Kidney epithelial cell (primary cell): ENCODE data around the gene WDR45. TPM values are rescaled to one million over a fixed set of nuclear protein-coding genes. Genes with fewer than 3 reads are reported as not detected.
A peak's percentile ranks its signal among the peaks of the same experiment; 100 is the strongest.

ENCODE experiments used
- DNase-seq: peaks from one replicate; pipeline ENCODE4 v3.0.0-alpha.2; 2010; ENCODE audit warnings: low read depth
- H3K27me3 ChIP-seq: 2 replicates; pipeline ENCODE4 v1.6.0; 2011; ENCODE audit warnings: low read length; ENCODE audit not compliant: control insufficient read depth, insufficient read depth
- H3K36me3 ChIP-seq: 2 replicates; pipeline ENCODE4 v1.5.1; 2011; ENCODE audit warnings: low read length; ENCODE audit not compliant: control insufficient read depth, insufficient read depth
- H3K4me3 ChIP-seq: 2 replicates; pipeline ENCODE4 v1.5.1; 2011; ENCODE audit warnings: low read depth, mild to moderate bottlenecking, control low read depth, low read length
- CTCF ChIP-seq: IDR thresholded peaks from 2 replicates; pipeline ENCODE4 v1.5.1; 2011; ENCODE audit warnings: mild to moderate bottlenecking, moderate library complexity, low read length, control low read depth, inconsistent platforms; ENCODE audit not compliant: insufficient read depth, poor library complexity, severe bottlenecking
- total RNA-seq: library from RNA; depleted of rRNA; stranded (reverse); fragments of >200 nt; gene quantifications from 2 replicates; pipeline ENCODE4 v1.2.3, GENCODE V29; 2015

The WDR45 gene
- total RNA-seq, 1 donor from 2014 or later = 117 TPM

GRCh38 chrX:49116716-49117115 lies 37.0 kb upstream of the WDR45 start:
- no peak for DNase-seq
- no peak for TF ChIP-seq CTCF
- no peak overlapping the region for H3K4me3 ChIP-seq
- H3K36me3 ChIP-seq = no peaks in the 10 kb centered on the region
- H3K27me3 ChIP-seq = no peaks in the 10 kb centered on the region

- Histone ChIP-seq H3K4me3 (no peak overlapping the region), H3K27me3 (no peaks in the 10 kb centered on the region), H3K36me3 (no peaks in the 10 kb centered on the region)
- no peak for DNase-seq
- TF ChIP-seq CTCF = no peak
Measured at GRCh38 chrX:49116076-49116475, 36.4 kb upstream of the WDR45 start.

GRCh38 chrX:49111791-49112190 lies 32.1 kb upstream of the WDR45 start:
- H3K36me3 ChIP-seq = no peaks in the 10 kb centered on the region

GRCh38 chrX:49110417-49110816 lies 30.7 kb upstream of the WDR45 start:
- DNase-seq = no peak
- Histone ChIP-seq H3K4me3 (no peak overlapping the region), H3K27me3 (no peaks in the 10 kb centered on the region), H3K36me3 (no peaks in the 10 kb centered on the region)
- no peak for TF ChIP-seq CTCF

More at GRCh38 chrX:49111791-49112190, 32.1 kb upstream of the WDR45 start:
- TF ChIP-seq CTCF = no peak
- Histone ChIP-seq H3K4me3 (no peak overlapping the region), H3K27me3 (no peaks in the 10 kb centered on the region)
- no peak for DNase-seq

GRCh38 chrX:49108641-49109040 lies 29.0 kb upstream of the WDR45 start:
- no peak overlapping the region for H3K4me3 ChIP-seq
- H3K27me3 ChIP-seq = no peaks in the 10 kb centered on the region
- TF ChIP-seq CTCF = no peak
- DNase-seq = no peak
- H3K36me3 ChIP-seq = no peaks in the 10 kb centered on the region

GRCh38 chrX:49106930-49107329 lies 27.2 kb upstream of the WDR45 start:
- peak; percentile 39 for TF ChIP-seq CTCF
- DNase-seq = no peak

More at GRCh38 chrX:49106930-49107329, 27.2 kb upstream of the WDR45 start:
- H3K27me3 ChIP-seq = no peaks in the 10 kb centered on the region
- no peaks in the 10 kb centered on the region for H3K36me3 ChIP-seq
- H3K4me3 ChIP-seq = no peak overlapping the region
